AG20443 (cell line): ENCODE results near the gene ORM2.
A peak's percentile ranks its signal among the peaks of the same experiment; 100 is the strongest.

Experiments
- DNase-seq: peaks from one replicate; pipeline ENCODE4 v3.0.0; 2012; ENCODE audit warnings: low spot score, mixed read lengths

ORM2 gene

GRCh38 chr9:114349713-114350480, 20.2 kb downstream of the ORM2 start:
- DNase-seq: no peak

GRCh38 chr9:114350636-114351401, 21.1 kb downstream of the ORM2 start:
- DNase-seq: no peak

- no peak for DNase-seq
These were observed 22.3 kb downstream of the ORM2 start for GRCh38 chr9:114351932-114352331.

GRCh38 chr9:114355821-114356220, 26.2 kb downstream of the ORM2 start:
- DNase-seq: no peak

GRCh38 chr9:114356792-114357191, 27.1 kb downstream of the ORM2 start:
- DNase-seq: no peak

GRCh38 chr9:114357360-114357759, 27.7 kb downstream of the ORM2 start:
- no peak for DNase-seq

- no peak for DNase-seq
These were observed 28.3 kb downstream of the ORM2 start for GRCh38 chr9:114357911-114358328.

- DNase-seq: no peak
These were observed 30.1 kb downstream of the ORM2 start for GRCh38 chr9:114359801-114360200.

GRCh38 chr9:114361542-114361941, 31.9 kb downstream of the ORM2 start:
- DNase-seq: no peak

DNA sequence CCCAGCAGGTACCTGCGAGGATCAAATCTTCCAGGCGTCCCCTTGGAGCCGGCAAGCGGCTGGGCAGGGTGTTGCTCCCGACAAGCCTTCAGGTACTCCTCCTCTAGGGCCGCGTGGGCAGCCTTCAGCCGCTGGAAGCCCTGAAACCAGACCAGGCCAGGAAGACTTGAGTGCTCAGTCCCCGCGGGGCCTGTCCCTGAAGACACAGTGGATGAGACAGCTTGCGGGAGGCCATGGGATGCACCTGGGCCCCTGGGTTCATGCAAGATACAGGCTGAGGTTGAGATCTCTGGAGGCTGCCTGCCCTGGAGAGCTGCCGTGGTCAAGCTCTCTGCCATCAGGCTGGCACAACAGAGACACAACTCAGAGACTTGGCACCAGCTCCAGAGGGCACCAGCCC, 32.7 kb downstream of the ORM2 start:
- DNase-seq: no peak

- DNase-seq: no peak
These were observed 33.8 kb downstream of the ORM2 start for GRCh38 chr9:114363424-114363823.

GRCh38 chr9:114364134-114365041, 34.7 kb downstream of the ORM2 start:
- peak; percentile 64 for DNase-seq

DNA sequence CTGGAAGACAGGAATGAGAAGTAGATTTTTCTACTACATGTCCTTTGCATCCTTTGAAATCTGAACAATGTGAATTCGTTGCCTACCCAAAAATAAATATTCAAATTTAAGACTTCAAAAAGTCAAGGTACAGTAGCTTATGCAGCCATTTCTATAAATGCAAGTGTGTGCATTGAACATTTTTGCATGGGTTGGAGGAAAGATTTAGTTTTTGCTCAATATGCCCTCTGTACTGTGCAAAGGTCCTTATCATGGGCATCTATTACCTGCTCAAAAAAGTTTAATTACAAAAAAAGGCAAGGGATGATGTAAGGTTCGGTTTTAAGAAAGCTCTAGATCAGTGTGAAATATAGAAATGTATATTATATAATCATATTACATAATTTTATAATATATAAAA, 35.5 kb downstream of the ORM2 start:
- DNase-seq: no peak

DNA sequence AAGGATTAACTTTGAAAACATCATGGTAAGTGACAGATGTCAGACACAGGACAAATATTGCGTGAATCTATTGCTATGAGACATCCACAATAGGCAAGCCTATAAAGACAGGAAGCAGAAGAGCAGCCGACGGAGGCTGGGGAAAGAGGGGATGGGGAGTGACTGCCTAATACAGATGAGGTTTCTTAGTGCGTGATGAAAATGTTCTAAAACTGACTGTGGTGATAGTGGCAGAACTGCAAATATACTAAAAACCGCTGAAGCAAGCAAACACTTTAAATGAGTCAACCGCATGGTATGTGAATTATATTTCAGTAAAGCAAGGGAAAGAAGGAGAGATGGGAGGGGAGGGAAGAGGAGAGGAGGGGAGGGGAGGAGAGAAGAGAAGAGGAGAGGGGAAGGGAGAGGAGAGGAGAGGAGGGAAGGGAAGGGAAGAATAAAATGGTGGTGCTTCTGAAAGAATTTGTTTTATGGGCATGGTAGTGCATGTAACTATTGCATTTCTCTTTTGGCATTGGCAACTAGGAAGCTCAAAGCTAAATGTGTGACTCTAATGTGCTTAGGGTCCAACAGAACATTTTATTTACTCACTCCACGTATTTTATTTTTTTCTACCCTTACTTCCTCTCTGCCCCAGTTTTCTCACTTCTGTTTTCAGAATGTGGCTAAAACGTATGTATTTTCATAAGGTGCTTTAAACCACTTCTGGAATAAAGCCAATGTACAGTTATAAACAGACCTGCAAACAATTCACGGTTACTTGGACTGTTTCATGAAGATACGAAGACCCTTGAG, 36.9 kb downstream of the ORM2 start:
- peak; percentile 70 for DNase-seq

DNA sequence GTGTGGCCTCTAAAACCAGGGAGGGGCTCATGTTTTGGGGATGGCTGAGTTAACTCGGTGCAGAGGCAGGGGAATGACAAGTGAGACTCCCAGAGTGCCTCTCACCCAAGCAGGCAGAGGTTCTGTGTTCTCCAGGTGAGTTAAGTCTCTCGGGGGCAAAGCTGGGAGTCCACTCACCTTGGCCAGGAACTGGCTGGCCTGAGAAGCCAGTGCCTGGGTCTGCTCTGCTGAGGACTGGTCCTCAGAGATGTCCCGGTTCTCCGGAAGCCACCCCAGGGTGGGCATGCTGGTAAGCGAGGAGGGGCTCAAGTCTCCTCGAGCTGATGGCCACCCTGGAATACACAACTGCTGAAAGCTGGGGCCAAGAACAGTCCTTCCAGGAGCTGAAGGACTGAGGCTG, 37.7 kb downstream of the ORM2 start:
- no peak for DNase-seq

GRCh38 chr9:114367772-114368569, 38.3 kb downstream of the ORM2 start:
- DNase-seq: no peak

DNA sequence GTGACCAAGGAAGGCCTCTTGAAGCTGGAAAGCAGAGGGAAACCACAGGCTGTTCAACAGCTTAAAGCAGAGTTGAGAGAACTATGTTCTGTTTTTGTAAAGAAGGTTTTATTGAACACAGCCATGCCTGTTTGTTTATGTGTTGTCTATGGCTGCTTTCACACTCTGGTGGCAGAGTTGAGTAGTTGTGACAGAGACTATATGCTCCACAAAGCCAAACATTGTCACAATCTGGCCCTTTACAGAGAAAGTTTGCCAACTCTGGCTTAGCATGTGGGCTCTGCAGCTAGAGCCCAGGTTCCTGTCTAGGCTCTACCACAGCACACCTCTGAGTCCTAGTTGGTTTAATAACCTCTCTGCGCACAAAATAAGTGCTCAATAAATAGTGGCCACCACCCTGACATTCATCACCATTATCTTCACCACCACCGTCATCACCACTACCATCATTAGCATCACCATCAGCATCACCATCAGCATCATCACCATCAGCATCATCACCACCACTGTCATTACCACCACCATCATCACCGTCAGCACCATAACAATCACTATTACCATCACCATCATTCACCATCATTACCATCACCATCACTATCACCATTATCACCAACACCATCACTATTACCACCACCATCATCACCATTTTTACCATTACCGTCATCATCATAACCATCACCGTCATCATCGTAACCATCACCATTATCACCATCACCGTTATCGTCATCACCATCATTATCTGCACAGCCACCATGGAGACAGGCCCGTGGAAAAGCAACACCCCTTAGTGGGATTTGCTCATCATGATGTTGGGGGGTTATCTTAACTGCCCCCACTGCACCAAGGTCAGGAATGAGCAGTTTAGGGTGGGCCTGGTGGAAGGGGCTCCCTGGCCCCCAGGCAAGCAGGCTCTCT, 39.8 kb downstream of the ORM2 start:
- no peak for DNase-seq

DNA sequence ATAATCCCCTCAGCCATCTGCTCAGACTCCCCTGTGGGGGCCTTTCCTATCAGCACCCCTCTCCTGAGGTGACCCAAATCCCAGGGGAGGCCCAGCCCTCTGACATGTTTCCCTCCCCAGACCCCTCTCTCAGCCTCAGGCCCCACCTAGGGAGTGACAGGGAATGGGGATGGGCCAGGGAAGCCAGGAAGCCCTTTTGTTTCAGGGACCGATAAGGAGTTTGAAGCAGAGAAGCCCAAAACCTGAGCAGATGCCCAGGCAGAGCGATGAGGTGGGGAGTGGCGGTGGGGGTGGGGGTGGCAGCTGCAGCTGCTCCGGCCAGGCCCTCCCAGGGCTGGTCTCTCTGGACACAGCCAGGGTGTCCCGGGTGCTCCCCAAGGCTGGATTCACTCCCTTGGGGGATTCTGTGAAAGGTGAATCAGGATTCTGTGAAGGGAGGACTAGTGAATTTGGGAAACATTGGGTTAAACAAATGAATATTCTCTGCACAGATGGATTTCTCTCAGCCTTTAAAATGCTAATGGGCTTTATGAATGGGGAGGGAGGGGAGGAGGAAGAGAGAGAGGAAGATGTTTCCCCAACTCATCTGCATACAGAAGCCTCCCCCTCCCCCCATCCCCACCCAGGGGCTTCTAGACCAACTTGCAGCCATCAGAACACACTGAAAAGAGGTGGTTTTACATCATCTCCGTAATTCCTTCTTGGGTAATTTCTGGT, 40.7 kb downstream of the ORM2 start:
- no peak for DNase-seq

- no peak for DNase-seq
These were observed 41.3 kb downstream of the ORM2 start for GRCh38 chr9:114370968-114371320.
